ENCODE results near the gene ARHGEF11. TPM values are rescaled to one million over a fixed set of nuclear protein-coding genes. Genes with fewer than 3 reads are reported as not detected.

ARHGEF11 gene
- total RNA-seq, 4 donors from 2014 or later: 36.5 to 54.2 (median 41.2) TPM

DNA sequence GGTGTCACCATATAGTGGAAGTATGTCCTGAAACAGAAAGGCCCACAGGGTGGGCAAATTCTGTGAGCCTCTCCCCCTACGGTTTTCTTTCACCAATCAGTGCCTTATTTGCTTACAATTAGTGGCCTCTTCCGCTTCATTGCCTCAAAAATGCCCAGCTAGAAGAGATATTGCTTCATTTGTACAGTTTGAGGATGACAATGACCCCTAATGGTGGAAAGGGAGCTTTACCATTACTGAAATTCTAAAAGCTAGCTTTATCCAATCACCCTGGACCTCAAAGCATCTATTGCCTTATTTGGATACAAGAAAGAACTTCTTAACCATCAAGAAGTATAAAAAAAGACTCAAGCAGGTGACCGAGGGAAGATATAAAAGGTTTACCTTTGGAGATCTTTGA is 75.5 kb downstream of the ARHGEF11 start:
- peaks cover 27 to 98% (median 86%) of the 10 kb centered on the region in 4 donors for H3K36me3 ChIP-seq
- no peak for TF ChIP-seq EP300 (IDR thresholded peaks at IDR 0.05)
- TF ChIP-seq POLR2A (IDR thresholded peaks at IDR 0.05; ENCODE audit: low read depth): no peak
- no peak for TF ChIP-seq POLR2AphosphoS5 (IDR thresholded peaks at IDR 0.05)
- TF ChIP-seq, protein P1, sequence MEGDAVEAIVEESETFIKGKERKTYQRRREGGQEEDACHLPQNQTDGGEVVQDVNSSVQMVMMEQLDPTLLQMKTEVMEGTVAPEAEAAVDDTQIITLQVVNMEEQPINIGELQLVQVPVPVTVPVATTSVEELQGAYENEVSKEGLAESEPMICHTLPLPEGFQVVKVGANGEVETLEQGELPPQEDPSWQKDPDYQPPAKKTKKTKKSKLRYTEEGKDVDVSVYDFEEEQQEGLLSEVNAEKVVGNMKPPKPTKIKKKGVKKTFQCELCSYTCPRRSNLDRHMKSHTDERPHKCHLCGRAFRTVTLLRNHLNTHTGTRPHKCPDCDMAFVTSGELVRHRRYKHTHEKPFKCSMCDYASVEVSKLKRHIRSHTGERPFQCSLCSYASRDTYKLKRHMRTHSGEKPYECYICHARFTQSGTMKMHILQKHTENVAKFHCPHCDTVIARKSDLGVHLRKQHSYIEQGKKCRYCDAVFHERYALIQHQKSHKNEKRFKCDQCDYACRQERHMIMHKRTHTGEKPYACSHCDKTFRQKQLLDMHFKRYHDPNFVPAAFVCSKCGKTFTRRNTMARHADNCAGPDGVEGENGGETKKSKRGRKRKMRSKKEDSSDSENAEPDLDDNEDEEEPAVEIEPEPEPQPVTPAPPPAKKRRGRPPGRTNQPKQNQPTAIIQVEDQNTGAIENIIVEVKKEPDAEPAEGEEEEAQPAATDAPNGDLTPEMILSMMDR (IDR thresholded peaks at IDR 0.05): no peak
- H3K4me1 ChIP-seq: no peaks in the 10 kb centered on the region
- intact Hi-C loops (cut with DNase I): no loop called here
- no peak overlapping the region for H3K27ac ChIP-seq (replicated peaks in 1 of 4)
- H3K27me3 ChIP-seq: no peaks in the 10 kb centered on the region
- H3K9me3 ChIP-seq: no peaks in the 10 kb centered on the region
- 89% methylated on average over 3 of the region's 3 CpGs for WGBS
- H3K4me3 ChIP-seq: no peak overlapping the region
- DNase-seq (ENCODE audit: extremely low spot score): no peak

DNA sequence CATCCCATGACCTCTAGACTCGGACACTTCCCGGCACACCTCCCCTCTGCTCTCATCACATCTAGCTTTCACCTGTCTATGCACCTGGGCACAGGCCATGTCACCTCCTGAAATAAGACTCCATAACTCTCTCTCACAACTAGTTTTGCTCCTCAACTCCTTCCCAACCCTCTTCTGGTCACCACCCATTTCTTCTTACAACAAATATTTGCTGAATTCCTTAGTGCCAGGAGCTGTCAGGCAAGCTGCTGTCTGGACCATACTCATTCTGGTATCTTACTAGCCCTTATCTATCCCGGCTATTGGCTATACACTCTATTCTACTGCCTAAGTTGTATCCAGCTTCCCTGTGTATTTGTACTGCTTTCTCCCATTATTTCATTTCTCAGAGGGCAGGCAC is 76.0 kb downstream of the ARHGEF11 start:
- Histone ChIP-seq H3K4me1 (no peaks in the 10 kb centered on the region), H3K4me3 (no peak overlapping the region), H3K27me3 (no peaks in the 10 kb centered on the region), H3K27ac (replicated peaks in 1 of 4) (no peak overlapping the region), H3K9me3 (no peaks in the 10 kb centered on the region), H3K36me3 (peaks cover 22 to 98% (median 85%) of the 10 kb centered on the region in 4 donors)
- no peak for DNase-seq (ENCODE audit: extremely low spot score)
- no peak for TF ChIP-seq EP300 (IDR thresholded peaks at IDR 0.05)
- TF ChIP-seq, protein P1 (IDR thresholded peaks at IDR 0.05): no peak
- TF ChIP-seq POLR2AphosphoS5 (IDR thresholded peaks at IDR 0.05): no peak
- TF ChIP-seq POLR2A (IDR thresholded peaks at IDR 0.05; ENCODE audit: low read depth): no peak
- intact Hi-C loops (cut with DNase I): no loop called here
- 94% methylated on average over 3 of the region's 3 CpGs for WGBS

- peaks cover 38 to 99% (median 86%) of the 10 kb centered on the region in 4 donors for H3K36me3 ChIP-seq
- no peaks in the 10 kb centered on the region for H3K9me3 ChIP-seq
- no peak overlapping the region for H3K4me3 ChIP-seq
- no peak for DNase-seq (ENCODE audit: extremely low spot score)
- intact Hi-C loops (cut with DNase I): no loop called here
- no peaks in the 10 kb centered on the region for H3K27me3 ChIP-seq
- TF ChIP-seq, protein P1 (IDR thresholded peaks at IDR 0.05): no peak
- TF ChIP-seq POLR2AphosphoS5 (IDR thresholded peaks at IDR 0.05): no peak
- TF ChIP-seq POLR2A (IDR thresholded peaks at IDR 0.05; ENCODE audit: low read depth): no peak
- TF ChIP-seq EP300 (IDR thresholded peaks at IDR 0.05): no peak
- H3K27ac ChIP-seq (replicated peaks in 1 of 4): no peak overlapping the region
- WGBS: 100% methylated on average over 2 of the region's 2 CpGs
- H3K4me1 ChIP-seq: no peaks in the 10 kb centered on the region
Measured at GRCh38 chr1:156964441-156964840, 81.1 kb downstream of the ARHGEF11 start.

DNA sequence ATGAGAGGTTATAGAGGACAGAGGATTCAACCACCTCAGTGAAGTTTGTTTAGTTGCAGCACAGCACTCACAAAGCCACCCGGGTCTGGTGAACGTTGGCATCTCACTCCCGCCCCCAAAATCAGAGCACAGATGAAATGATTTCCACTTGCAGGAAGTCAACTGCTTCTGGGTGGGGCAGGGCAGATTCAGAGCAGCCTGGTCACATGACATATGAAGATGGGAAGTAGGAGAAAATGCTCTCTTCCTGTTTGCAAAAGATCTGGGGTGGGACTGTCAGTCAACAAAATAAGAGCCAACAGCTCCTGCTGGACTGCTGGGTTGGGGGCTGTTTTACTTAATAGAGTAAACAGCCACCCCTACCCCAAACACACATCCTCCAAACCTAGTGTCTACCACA is 81.9 kb downstream of the ARHGEF11 start:
- Histone ChIP-seq H3K27ac (replicated peaks in 1 of 4) (no peak overlapping the region), H3K36me3 (peaks cover 46 to 99% (median 87%) of the 10 kb centered on the region in 4 donors), H3K4me1 (no peaks in the 10 kb centered on the region), H3K4me3 (no peak overlapping the region), H3K9me3 (no peaks in the 10 kb centered on the region), H3K27me3 (no peaks in the 10 kb centered on the region)
- intact Hi-C loops (cut with DNase I): no loop called here
- TF ChIP-seq POLR2AphosphoS5 (IDR thresholded peaks at IDR 0.05): no peak
- TF ChIP-seq, protein P1 (IDR thresholded peaks at IDR 0.05): no peak
- TF ChIP-seq POLR2A (IDR thresholded peaks at IDR 0.05; ENCODE audit: low read depth): no peak
- TF ChIP-seq EP300 (IDR thresholded peaks at IDR 0.05): no peak
- DNase-seq (ENCODE audit: extremely low spot score): no peak
- 66% methylated on average over 3 of the region's 3 CpGs for WGBS

DNA sequence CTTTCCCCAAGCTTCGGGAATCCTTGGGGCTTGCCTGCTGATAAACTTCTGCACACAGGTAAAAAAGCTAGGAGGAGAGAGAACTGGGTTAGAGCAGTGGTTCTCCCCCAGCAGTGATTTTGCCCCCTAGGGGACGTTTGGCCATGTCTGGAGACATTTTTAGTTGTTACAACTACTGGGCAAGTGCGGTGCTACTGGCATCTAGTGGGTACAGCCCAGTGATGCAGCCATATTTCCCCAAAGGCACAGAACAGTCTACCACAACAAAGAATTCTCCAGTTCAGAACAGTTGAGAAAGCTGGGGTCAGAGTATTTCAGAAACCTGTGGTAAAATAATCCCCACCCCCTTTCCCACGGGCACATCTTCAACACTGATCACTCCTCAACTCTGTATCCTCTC is 83.8 kb downstream of the ARHGEF11 start:
- DNase-seq (ENCODE audit: extremely low spot score): no peak
- Histone ChIP-seq H3K4me3 (no peak overlapping the region), H3K4me1 (no peaks in the 10 kb centered on the region), H3K27ac (replicated peaks in 1 of 4) (no peak overlapping the region), H3K27me3 (no peaks in the 10 kb centered on the region), H3K9me3 (no peaks in the 10 kb centered on the region), H3K36me3 (peaks cover 52 to 100% (median 89%) of the 10 kb centered on the region in 4 donors)
- WGBS: 66% methylated on average over 4 of the region's 4 CpGs
- TF ChIP-seq, protein P1 (IDR thresholded peaks at IDR 0.05): no peak
- TF ChIP-seq EP300 (IDR thresholded peaks at IDR 0.05): no peak
- no peak for TF ChIP-seq POLR2A (IDR thresholded peaks at IDR 0.05; ENCODE audit: low read depth)
- TF ChIP-seq POLR2AphosphoS5 (IDR thresholded peaks at IDR 0.05): no peak
- intact Hi-C loops (cut with DNase I): no loop called here
